HTERT RPE-1 (cell line): Measurements from ENCODE around the gene C12orf57.

Experiments used
- in situ Hi-C: fragments of 300-500 bp; cut with MboI; formaldehyde crosslinking; loops from 4 replicates; pipeline ENCODE4 v1.14.3; 2020; ENCODE audit warnings: low sequenced_read_pairs

The C12orf57 gene

DNA sequence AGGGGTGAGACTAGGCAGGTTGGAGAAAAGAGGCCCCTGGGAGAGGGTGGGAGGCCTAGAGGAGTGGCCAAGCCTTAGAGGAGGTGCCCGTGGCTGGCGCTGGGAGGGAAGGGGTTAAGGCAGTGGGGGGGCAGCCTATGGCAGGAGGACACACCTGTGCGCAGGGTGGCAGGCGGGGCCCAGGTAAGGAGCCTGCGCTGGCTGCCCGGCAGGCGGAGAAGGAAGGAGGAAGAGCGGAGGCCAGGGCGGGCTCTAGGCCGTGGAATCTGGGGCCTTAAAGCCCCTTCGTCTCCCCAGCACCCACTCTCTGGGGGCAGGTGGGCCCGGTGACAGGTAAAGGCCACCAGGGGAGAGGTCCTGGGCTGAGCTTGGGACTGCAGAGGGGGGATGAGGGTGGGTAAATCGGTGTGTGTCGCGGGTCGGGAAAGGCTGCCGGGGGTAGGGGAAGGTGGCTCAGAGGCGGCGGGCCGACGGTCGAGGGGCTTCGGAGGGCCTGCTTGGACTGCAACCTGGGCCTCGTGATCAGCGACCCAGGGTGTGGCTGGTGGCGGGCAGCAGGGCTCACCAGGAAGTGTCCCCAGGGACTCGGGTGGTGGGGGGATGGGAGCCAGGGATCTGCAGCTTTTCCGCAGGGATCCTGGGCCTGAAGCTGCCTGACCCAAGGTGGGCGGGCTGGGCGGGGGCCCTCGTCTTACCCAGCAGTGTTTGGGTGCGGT, 19.4 kb downstream of the C12orf57 start:
- in situ Hi-C loops: no loop called here

GRCh38 chr12:6963791-6964413, 20.1 kb downstream of the C12orf57 start:
- in situ Hi-C loops: no loop called here

- in situ Hi-C loops: no loop called here
Observed at GRCh38 chr12:6964605-6965025, 20.8 kb downstream of the C12orf57 start.

DNA sequence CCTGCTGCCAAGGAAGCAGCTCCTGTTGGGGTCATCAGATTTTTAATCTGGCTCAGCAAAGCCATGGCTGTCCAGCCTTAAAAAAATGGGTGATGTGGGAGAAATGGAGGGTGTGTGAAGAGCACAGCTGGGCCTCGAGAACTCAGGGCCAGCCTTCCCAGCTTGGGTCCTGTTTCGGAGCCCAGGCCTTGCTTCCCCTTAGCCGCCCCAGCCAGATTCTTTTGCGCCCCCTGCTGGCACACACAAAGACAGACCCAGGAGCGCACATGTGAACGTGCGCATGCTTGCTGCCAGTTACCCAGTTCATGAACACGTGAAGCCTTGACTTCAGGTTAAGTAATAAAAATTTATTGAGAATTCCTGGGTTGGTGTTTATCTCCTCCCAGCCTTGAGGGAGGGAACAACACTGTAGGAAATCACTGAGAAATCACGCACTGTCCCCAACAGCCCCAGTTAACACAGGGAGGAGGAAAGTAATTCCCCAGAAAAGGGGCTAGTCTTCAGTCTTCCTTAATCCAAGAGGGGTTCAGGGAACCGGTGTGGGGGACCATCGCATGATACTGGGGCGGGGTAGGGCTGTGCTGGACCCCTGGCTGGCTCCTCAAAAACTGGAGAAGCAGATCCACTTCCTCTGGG, 21.3 kb downstream of the C12orf57 start:
- in situ Hi-C loops: no loop called here

GRCh38 chr12:6965714-6966113, 21.9 kb downstream of the C12orf57 start:
- in situ Hi-C loops: no loop called here

GRCh38 chr12:6966351-6966750, 22.5 kb downstream of the C12orf57 start:
- in situ Hi-C loops: no loop called here

DNA sequence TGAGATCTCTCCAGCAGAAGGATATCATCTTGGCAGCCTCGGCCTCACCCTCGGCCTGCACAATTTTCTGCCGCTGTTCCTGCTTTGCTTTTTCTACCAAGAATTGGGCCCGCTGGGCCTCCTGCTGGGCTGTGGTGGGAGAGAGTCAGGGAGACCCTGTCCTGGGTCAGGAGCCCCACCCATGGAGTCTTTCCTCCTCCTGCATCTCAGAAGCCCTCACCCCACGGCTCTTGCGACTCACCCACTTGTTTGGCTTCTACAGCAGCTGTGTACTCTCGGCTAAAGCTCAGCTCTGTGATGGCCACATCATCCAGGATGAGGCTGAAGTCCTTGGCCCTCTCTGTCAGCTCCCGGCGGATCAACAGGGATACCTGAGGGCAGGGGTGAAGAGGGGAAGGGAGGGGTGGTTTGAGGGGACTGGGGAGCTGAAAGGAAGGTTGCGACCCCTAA, 23.9 kb downstream of the C12orf57 start:
- in situ Hi-C loops: no loop called here

GRCh38 chr12:6968426-6968825, 24.6 kb downstream of the C12orf57 start:
- in situ Hi-C loops: no loop called here

- in situ Hi-C loops: no loop called here
Observed at GRCh38 chr12:6970096-6970527, 26.3 kb downstream of the C12orf57 start.

- in situ Hi-C loops: no loop called here
Observed at GRCh38 chr12:6974180-6974579, 30.4 kb downstream of the C12orf57 start.

DNA sequence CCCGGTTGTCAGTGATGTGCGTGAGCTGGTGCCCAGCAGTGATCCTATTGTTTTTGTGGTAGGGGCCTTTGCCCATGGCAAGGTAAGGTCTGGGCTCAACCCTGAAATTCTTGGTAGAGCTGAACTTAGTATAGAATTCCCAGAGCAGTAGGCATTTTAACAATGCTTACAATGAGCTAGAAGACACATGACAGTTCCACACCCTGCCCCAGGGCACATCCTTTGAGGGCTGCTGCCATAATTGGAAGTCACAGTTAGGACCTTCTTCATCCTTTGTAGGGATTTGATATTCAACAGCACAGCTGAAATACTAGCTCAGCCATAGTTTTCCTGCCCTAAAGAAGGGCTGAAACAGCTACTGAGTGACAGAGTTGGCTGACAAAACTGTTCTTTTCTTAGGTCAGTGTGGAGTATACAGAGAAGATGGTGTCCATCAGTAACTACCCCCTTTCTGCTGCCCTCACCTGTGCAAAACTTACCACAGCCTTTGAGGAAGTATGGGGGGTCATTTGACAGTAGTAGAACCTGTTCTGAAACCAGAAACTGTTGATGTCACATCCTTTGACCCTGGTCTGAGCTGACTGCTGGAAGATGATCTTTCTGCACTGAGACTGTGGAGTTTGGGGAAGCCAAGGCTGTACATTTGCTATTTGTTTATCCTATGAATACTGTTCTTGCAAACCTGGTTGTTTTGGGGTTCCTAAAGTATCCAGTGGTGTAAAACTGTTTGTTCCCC, 31.6 kb downstream of the C12orf57 start:
- in situ Hi-C loops: no loop called here

DNA sequence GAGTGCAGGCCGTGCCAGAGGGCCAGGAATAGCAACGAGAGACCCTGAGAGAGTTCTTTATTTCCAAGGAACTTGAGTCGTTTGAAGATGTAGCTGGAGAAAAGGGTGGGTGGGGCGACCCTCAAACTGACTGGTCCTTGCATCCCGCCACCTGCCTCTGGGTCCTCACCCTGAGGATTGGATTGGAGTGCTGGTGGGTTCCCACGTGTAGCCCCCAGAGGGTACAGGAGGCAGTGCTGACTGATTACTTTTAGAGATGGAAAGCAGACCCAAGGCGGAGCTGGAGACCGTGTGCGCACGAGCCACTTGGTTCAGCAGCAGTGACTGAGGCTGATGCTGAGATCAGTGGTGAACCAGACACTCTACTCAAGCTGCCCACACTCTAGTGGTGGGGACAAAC, 33.8 kb downstream of the C12orf57 start:
- in situ Hi-C loops: no loop called here

DNA sequence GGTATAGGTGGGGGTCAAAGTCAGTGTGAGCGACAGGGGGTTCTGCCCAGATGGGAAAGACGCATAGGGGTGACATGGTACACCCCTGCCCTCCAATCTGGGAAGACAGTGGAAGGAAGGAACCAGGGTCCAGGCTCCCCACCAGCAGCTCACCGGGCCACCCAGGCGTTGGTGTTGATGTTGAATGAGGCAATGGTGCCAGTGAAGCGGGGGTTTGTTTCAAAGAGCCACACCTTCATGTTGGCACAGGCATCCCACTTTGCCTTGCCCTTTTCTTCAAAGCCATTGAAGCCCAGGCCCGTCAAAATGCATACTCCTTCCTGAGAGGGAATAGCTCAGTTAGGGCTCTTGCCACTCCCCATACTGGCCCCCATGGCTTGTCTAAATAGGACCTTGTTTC, 34.4 kb downstream of the C12orf57 start:
- in situ Hi-C loops: no loop called here

DNA sequence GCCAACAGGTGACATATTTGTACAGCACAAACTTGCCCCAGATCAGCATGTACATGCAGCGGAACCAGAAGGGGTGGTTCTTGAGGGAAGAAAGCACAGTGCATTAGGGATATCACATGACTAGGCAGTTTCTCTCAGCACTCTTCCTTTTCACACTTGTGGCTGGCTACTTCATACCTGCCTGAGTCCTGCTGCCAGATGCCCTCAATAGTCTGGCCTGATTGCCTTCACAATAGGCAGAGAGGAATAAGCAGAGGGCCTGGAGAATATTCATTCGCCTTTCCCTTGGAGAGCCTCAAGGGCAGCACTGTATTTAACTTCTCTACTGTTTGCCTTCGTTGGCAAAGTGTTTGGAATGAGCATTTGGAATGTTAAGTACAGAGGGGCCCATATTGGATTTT, 34.8 kb downstream of the C12orf57 start:
- in situ Hi-C loops: no loop called here

- in situ Hi-C loops: no loop called here
Observed at GRCh38 chr12:6979021-6979420, 35.2 kb downstream of the C12orf57 start.

- in situ Hi-C loops: no loop called here
Observed at GRCh38 chr12:6979453-6979852, 35.6 kb downstream of the C12orf57 start.

DNA sequence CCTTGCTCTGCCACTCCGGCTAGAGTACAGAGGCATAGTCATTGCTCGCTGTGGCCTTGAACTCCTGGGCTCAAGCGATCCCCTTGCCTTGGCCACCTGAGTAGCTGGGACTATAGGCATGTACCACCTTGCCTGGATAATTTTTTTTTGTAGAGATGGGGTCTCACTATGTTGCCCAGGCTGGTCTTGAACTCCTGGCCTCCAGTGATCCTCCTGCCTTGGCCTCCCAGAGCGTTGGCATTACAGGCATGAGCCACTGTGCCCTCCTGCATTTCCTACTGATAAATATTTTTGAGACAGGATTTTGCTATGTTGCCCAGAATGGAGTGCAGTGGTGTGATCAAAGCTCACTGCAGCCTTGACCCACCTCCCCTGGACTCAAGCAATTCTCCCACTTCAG, 36.3 kb downstream of the C12orf57 start:
- in situ Hi-C loops: no loop called here

DNA sequence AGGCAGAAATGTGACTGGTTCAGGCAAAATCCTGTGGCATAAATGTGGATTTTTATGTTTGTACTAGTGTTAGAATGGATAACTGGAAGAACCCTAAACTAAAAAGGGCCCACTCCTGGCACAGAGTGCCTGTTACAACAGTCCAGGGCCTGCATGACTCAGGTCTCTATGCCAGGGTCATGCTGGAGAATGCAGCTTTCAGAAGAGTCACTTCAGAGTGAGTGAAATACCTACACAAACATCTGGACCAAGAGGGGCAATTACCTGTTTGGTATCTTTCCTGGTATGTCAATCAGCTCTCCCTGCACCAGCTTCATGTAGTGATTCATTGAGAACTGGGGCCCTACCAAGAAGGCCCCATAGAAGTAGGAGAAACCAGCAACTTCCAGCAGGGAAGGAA, 36.9 kb downstream of the C12orf57 start:
- in situ Hi-C loops: no loop called here

DNA sequence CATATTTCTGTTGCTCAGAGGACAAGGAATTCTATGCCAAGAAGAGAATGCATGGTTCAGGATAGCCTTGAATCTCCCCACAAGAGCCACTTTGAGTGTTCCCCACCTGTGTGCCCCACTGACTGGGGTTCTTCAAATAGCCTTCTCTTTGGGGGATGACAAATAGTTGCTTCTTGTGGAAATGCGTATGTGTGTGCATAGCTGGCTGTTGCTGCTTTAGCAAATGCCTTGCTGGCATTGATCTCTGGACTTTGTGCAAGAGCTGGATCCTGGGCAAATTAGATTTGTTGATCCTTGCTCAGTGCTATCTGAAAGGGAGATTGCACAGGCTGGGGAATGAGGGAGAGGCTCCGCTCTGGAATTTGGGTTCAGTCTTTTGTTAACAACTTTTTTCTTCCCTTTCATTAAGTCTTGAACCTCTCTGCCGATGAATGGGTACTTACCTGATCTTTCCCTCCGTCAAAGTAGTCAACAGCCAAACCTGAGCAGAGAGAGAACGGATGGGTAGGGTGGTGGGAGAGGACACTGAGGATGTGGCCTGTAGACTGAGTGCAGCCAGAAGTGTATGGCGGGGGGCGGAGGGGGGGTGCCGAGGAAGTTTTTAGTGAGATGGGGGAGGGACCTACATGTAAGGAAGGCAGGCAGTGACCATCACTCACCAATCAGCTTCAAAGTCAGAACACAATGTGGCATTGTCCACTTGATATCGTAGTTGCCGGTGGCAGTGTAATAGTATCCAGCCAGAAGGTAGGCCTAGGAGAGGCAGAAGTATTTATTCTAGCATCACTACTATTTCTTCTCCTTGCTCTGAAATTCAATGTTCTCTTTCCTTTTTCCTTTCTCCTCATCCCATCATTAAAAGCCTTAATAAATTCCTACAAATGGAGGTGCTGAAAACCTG, 37.6 kb downstream of the C12orf57 start:
- in situ Hi-C loops: no loop called here

GRCh38 chr12:6982532-6982931, 38.7 kb downstream of the C12orf57 start:
- in situ Hi-C loops: no loop called here
